Kidney (tissue), 14 donors: ENCODE data around the gene KYNU. TPM values are rescaled to one million over a fixed set of nuclear protein-coding genes. Genes with fewer than 3 reads are reported as not detected.

Experiments used
- DNase-seq, 5 donors: peaks; one replicate each; pipeline ENCODE4 v3.0.0-alpha.2; 2013 to 2020
- FAIRE-seq: peaks from 2 replicates; lab custom pipeline; 2012; peaks lifted over from hg19 to GRCh38; lab: Jason Lieb, UNC
- H3K27ac ChIP-seq, 2 donors: one replicate each; pipeline ENCODE4 v1.7.0; 2013; ENCODE audit warnings: low read depth in 2 of 2, low read length in 2 of 2, inconsistent platforms in 1 of 2
- H3K27me3 ChIP-seq: one replicate; pipeline ENCODE4 v1.7.1; 2013; ENCODE audit warnings: low read length, inconsistent platforms; ENCODE audit not compliant: control insufficient read depth, insufficient read depth
- H3K36me3 ChIP-seq, 3 donors: one replicate each; pipeline versions ENCODE4 v1.7.0 to v1.7.1; 2013; ENCODE audit warnings: low read length in 3 of 3, control low read depth in 1 of 3, inconsistent platforms in 1 of 3; ENCODE audit not compliant: insufficient read depth in 3 of 3, control insufficient read depth in 2 of 3
- H3K4me1 ChIP-seq, 3 donors: one replicate each; pipeline versions ENCODE4 v1.7.0 to v1.7.1; 2013; ENCODE audit warnings: low read length in 3 of 3, inconsistent platforms in 1 of 3, low read depth in 1 of 3; ENCODE audit not compliant: control insufficient read depth in 2 of 3, insufficient read depth in 2 of 3
- H3K4me3 ChIP-seq, 3 donors: one replicate each; pipeline versions ENCODE4 v1.7.0 to v1.8.1; 2013; ENCODE audit warnings: low read length in 3 of 3, control low read depth in 1 of 3, inconsistent platforms in 1 of 3
- H3K9ac ChIP-seq, 3 donors: one replicate each; pipeline versions ENCODE4 v1.7.0 to v1.7.1; 2013; ENCODE audit warnings: low read length in 3 of 3, control low read depth in 1 of 3, inconsistent platforms in 1 of 3
- H3K9me3 ChIP-seq, 3 donors: one replicate each; pipeline versions ENCODE4 v1.7.0 to v1.7.1; 2013; ENCODE audit warnings: low read length in 3 of 3, control low read depth in 1 of 3, inconsistent platforms in 1 of 3; ENCODE audit not compliant: control insufficient read depth in 2 of 3, insufficient read depth in 1 of 3
- CTCF ChIP-seq: IDR thresholded peaks from 3 replicates; pipeline ENCODE4 v1.5.1; 2012; ENCODE audit warnings: mild to moderate bottlenecking, moderate library complexity, borderline replicate concordance; ENCODE audit not compliant: insufficient read depth; ENCODE audit errors: extremely low read depth
- intact Hi-C: fragments of 100-400 bp; cut with DNase I; formaldehyde crosslinking; loops from one replicate; pipeline ENCODE4 v1.11.1; 2022
- polyA plus RNA-seq: library from polyadenylated mRNA; stranded (reverse); fragments of 350-450 nt; fragmentation: Illumina TruSeq; extraction: RNeasy Lipid Tissue Mini Kit (QIAGEN cat#74804); gene quantifications from one replicate; pipeline ENCODE4 v1.2.3, GENCODE V29; 2014; ENCODE audit warnings: low read depth, low replicate concordance; ENCODE audit not compliant: insufficient read depth
- total RNA-seq: library from RNA; stranded (reverse); fragmentation: NEBNext Ultra II Directional; extraction: Animal tissue kit (Norgen Biotek cat#: 25700); gene quantifications from one replicate; pipeline ENCODE4 v1.2.1, GENCODE V29; 2021
- donor health status: control.
- donor health status: control.
- donor health status: control.
- donor health status: control.
- donor health status: control.
- donor health status: DM: yes; HTN: yes; CAD: no.
- donor health status: Normal renal cell carcinoma (clear cell type).

KYNU gene
- total and polyA plus RNA-seq, 2 donors from 2014 or later: 6.4 to 14.5 TPM

DNA sequence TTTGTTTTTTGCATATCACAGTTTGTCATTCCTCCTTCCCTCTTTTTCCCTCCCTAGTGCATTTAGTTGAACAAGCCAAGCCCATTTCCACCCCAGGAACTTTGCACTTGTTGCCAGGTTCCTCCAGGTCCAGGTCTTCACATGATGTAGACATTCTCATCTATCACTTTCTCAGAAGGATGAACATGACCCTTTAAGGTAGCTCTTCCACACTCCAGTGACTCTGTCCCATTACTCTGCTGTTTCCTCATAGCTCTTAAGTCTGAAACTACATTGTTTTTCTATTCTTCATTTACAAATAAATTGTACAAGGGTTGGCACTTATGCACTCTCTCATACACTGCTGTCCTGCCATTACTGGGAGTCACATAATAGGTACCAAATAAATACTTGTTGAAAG is 6.1 kb downstream of the KYNU start:
- Histone ChIP-seq H3K27me3 (no peaks in the 10 kb centered on the region), H3K36me3 (no peaks in the 10 kb centered on the region), H3K9me3 (no peaks in the 10 kb centered on the region), H3K27ac (no peak overlapping the region), H3K9ac (no peak overlapping the region), H3K4me3 (no peak overlapping the region), H3K4me1 (no peaks in the 10 kb centered on the region)
- TF ChIP-seq CTCF: no peak
- no peak for FAIRE-seq
- DNase-seq: no peak
- intact Hi-C loops: no loop called here

DNA sequence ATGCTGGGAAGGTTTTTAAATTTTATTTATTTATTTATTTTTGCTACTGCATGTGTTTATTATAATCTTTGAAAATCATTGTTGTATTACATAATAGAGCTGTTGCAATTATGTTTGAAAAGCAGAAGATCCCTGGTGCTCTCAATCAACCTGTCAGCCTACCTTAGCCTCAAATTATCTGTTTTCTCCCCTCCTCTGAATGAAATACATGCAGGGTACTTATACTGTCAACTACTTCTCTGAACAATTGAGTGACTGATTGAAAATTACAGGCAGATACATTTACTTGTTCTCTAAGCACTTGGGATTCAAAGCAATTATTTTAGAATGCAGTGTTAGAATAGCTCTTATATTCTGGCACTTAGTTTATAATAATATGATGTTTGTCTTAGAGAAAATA is 8.1 kb downstream of the KYNU start:
- TF ChIP-seq CTCF: no peak
- Histone ChIP-seq H3K27me3 (no peaks in the 10 kb centered on the region), H3K9ac (no peak overlapping the region), H3K27ac (no peak overlapping the region), H3K4me3 (no peak overlapping the region), H3K9me3 (no peaks in the 10 kb centered on the region), H3K4me1 (no peaks in the 10 kb centered on the region), H3K36me3 (no peaks in the 10 kb centered on the region)
- no peak for FAIRE-seq
- intact Hi-C loops: no loop called here
- no peak for DNase-seq

- no peak overlapping the region for H3K9ac ChIP-seq
- H3K27me3 ChIP-seq: no peaks in the 10 kb centered on the region
- no peak overlapping the region for H3K4me3 ChIP-seq
- no peak for TF ChIP-seq CTCF
- no peaks in the 10 kb centered on the region for H3K36me3 ChIP-seq
- H3K4me1 ChIP-seq: no peaks in the 10 kb centered on the region
- no peaks in the 10 kb centered on the region for H3K9me3 ChIP-seq
- intact Hi-C loops: no loop called here
- no peak for FAIRE-seq
- no peak for DNase-seq
- no peak overlapping the region for H3K27ac ChIP-seq
Observed at GRCh38 chr2:142892715-142893114, 15.3 kb downstream of the KYNU start.

DNA sequence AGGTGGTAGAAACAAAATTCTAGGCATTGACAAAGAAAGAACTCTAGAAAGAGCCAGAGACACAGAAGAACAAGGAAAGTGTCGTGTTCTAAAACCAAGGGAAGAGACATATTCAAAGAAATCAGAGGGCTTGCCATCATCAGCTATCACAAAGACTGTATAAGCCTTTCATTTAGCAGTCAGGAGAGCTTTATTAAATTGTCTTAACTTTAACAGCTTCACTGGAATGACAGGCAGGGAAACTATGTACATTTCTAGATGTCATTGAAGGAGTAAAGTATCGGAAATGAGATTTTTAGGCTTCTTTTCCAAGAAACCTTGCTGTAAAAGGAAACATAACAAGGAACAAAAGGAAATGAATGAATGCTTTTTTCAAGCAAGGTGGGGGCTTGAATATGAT is 15.8 kb downstream of the KYNU start:
- no peaks in the 10 kb centered on the region for H3K36me3 ChIP-seq
- H3K27me3 ChIP-seq: no peaks in the 10 kb centered on the region
- H3K27ac ChIP-seq: no peak overlapping the region
- H3K9me3 ChIP-seq: no peaks in the 10 kb centered on the region
- no peak for FAIRE-seq
- DNase-seq: no peak
- H3K9ac ChIP-seq: no peak overlapping the region
- H3K4me1 ChIP-seq: no peaks in the 10 kb centered on the region
- H3K4me3 ChIP-seq: no peak overlapping the region
- intact Hi-C loops: no loop called here
- no peak for TF ChIP-seq CTCF
